Germinal center (tissue), 1 donor: ENCODE data around the gene TSPAN9.

Source experiments
- DNase-seq: peaks from one replicate; pipeline ENCODE4 v3.0.0; 2012; ENCODE audit warnings: mixed read lengths, low spot score

The TSPAN9 gene

DNA sequence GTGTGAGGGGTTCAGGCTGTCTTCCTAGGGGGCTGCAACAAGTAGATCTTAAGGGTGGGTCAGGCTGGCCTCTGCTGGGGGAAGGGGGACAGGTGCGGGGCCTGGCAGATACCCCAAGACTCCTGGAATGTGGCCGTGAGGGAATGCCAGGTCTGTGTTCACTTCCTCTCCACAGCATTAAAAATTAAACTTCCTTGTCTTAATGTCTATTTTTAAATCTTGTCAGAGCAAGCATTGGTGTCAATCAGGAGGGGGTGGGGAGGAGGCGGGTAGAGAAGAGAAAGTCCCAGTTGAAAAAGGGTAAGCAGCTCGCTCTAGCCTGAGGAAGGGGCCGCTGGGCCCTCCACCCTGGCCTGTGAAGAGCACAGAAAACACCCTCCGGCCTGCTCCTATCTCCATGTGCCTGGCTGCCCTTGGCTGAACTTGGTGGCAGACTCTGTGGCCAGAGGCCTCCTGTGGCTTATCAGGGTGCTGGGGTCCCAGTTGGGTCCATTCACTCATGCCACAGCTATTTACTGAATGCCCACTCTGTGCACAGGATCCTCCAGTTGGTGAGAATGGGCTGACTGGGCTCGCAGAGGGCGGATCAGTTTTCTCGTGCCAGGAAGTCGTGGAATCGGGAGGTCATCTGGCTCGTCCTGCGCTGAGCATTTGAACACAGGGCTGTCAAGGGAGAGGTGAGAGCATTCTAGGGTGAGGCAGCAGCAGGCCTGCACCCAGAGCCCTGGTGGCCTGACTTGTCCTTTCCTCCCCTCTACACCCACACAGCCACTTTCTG is 128.8 kb downstream of the TSPAN9 start:
- no peak for DNase-seq

GRCh38 chr12:3206536-3207072 is 129.4 kb downstream of the TSPAN9 start:
- DNase-seq: no peak

DNA sequence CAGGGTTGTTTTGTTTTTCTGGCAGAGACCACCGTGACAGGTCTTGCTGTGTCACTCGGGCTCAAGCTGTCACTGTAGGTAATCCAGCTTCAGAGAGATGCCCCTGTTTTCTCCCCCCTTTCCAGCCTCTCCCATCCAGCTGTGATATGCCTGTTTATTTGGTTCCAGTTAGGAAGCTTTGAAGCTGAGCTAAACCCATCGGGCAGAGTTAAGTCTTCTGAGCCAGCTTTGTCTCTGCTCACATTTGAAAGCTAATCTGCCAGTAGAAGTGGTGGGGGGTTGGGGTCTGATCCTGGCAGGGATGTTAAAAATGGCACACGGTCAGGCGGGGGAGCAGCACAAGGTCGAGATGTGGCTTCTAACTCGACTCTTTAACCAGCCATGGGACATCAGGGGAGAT is 130.0 kb downstream of the TSPAN9 start:
- DNase-seq: no peak

- DNase-seq: no peak
Observed at GRCh38 chr12:3207858-3208257, 130.7 kb downstream of the TSPAN9 start.

GRCh38 chr12:3213188-3213587 is 136.0 kb downstream of the TSPAN9 start:
- no peak for DNase-seq

DNA sequence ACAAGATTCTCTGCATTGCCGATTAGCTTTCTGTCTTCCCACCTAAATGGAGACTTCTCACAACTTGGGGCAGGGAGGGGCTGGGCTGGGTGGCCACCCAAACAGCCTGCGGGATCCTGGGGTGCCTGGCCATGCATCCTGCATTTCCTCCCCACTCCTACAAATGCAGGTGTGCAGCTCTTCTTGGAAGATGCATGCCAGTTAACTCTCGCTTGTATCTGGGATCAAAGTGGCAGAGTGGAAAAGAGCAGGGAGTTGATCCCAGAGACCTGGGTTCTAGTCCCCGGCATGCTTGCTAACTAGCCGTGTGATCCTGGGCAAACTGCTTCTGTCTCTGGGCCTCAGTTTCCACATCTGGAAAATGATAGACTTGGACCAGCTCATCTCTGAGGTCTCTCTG is 136.6 kb downstream of the TSPAN9 start:
- no peak for DNase-seq

DNA sequence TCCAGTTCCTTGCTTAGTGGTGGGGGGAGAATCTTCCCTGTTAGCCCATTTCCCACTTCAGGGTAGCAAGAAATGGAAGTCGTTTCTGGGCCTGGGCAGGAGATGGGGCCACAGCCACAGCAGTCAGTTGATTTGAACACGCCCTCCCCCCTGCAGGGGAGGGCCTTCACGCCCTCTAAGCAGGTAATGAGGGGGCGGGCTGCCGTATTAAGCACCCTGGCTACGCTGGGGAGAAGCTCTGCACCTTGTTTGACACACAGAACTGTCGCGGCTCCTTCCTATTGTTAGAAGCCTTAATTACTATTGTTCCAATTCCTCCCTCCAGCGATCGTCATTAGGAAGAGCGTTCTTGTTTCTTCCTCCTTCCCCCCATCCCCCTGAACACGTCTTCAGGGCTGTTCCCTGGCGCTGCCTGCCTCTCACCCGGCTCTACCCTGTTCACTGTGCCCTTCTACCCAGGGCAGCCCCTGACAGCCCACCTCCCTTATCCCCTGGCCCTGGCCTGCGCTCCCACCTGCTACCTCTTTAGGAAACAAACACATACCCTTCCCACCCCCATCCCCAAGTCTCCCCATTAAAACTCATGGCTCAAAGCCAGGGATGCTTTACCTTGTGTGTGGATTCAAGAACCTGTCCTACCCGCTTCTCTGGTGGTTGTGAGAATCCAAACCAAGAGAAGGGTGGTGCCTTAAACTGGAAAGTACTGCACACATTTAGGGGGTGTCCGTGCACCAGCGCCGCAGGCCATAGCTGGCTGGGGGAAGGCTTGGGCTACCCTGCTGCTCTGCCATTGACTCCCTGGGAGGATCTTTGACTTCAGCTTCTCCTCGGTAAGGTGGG is 137.6 kb downstream of the TSPAN9 start:
- peak; percentile 51 for DNase-seq

DNA sequence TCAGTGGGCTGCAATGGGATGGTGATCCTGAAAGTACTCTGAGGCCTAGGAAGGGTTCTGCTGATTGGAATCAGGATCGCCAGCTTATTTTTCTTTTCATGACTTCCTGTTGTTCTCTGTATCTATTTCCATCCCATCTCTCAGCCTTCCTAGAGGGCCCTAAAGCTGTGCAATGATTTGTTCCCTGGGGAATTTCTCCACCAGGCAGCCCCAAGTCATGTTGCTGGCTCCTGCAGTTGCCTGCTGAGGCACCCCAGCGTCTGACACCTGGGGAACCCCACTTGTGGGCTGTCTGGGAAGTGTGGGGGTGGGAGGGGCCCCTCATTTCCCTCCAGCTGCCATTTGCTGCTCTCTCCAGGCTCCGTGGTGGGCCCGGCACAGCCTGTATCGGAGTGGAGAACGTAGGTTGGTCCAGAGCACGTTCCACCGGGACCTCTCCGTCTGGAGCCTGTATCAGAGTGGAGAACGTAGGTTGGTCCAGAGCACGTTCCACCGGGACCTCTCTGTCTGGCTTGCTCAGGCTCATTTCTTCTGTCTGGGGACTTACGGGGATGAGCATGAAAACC is 138.3 kb downstream of the TSPAN9 start:
- no peak for DNase-seq

GRCh38 chr12:3216097-3216496 is 138.9 kb downstream of the TSPAN9 start:
- no peak for DNase-seq

GRCh38 chr12:3216726-3217682 is 139.8 kb downstream of the TSPAN9 start:
- DNase-seq: no peak

DNA sequence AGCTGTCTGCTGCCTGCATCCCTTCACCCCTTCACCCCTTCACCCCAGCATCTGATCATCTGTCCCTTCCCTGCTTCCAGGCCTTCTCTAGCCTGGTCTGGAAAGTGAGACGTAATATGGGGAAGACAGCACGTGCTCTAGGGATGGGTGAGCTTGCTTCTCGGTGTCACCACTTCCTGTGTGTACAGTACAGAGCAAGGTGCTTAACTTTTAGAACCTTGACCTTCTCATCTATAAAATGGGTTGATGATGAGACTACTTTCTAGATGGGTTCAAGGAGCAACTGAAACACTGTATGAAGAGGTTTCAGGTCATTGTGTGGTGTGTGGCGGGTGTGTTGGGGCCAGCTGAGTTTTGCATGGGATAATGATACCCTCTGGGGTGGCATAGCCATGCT is 140.5 kb downstream of the TSPAN9 start:
- no peak for DNase-seq

- no peak for DNase-seq
Observed at GRCh38 chr12:3218228-3219171, 141.3 kb downstream of the TSPAN9 start.

- DNase-seq: no peak
Observed at GRCh38 chr12:3219233-3219632, 142.1 kb downstream of the TSPAN9 start.

- no peak for DNase-seq
Observed at GRCh38 chr12:3220382-3221321, 143.5 kb downstream of the TSPAN9 start.

- no peak for DNase-seq
Observed at GRCh38 chr12:3222306-3222705, 145.1 kb downstream of the TSPAN9 start.

DNA sequence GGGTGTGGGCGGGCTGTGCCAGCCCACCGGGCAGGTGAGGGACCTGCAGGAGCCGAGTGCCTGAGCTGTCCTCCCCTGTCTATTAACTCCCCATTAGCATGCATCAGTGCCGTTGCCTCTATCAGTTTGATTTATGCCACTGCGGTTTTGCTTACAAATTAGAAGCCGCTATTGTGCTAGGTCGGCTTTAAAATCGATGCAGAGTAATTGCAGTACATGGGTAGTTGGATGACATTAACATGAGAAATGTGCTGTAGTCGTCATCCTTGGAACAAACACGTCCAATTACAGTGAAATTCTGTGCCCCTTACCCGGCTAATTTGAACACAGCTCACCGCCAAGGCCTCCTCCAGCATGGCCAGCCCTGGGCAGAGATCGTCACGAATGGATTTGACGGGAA is 145.8 kb downstream of the TSPAN9 start:
- no peak for DNase-seq

GRCh38 chr12:3223601-3224529 is 146.7 kb downstream of the TSPAN9 start:
- DNase-seq: no peak

DNA sequence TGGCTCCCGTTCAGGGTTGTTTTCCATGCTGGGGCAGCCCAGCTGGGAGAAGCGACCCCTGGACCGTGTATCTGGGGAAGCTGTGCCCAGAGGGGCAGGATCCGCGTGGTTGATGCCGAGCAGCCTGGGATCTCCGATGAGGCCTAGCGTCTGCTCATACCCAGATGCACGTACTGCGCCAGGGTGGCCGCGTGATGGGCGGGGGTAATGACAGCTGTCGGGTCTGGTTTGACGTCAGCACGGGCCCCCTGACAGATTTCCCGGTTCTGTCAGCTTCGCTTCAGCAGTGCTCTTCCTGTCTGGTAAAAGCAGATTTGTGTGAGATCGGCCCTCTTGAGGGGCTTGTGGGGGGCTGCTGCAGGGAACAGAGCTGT is 147.3 kb downstream of the TSPAN9 start:
- no peak for DNase-seq
